Islet precursor cell (in vitro differentiated cells): ENCODE data around the gene FSIP1.
A peak's percentile ranks its signal among the peaks of the same experiment; 100 is the strongest.

Experiments used
- DNase-seq: peaks from one replicate; pipeline ENCODE4 v3.0.0-alpha.2; 2018

The FSIP1 gene

DNA sequence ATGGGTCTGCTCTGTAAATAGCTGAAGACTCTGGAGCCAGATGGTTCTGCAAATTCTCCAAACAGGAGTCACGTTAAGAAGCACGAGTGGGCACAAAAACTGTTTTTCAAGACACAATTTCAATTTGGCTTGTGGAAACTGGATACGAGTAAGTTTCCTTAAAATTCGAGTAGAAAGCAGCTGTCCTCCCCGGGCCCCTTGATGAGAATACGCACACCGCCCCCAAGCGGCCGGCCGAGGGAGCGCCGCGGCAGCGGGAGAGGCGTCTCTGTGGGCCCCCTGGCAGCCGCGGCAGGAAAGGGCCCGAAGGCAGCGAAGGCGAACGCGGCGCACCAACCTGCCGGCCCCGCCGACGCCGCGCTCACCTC is 202.5 kb downstream of the FSIP1 start:
- peak; percentile 97 for DNase-seq

DNA sequence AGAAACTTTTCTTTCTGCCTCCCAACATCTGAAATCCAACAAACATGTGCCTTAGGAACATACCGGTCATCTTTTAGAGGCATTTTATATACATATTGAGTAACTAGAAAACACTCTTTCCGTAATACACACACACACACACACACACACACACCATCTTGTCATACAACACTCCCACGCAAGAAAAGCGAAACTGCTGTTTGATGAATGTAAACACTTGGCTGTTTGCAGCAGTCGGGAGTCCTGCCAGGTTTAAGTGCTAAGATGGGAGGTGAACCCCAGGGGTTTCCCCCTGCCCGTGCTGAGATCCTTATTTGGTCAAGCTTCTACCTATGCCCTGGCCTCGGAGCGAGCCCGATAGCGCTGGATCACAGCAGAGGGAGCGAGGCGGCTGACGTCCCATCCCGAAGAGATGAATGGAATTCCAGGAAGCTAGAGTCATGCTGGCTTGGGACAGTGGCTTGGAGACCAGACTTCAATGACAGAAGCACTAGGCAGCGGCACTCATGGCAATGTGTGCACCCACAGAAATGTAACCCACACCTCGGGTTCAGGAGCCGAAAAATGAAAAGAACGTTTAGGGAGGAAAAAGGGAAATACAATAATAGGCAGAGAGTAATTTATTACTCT is 203.0 kb downstream of the FSIP1 start:
- DNase-seq = peak; percentile 95

DNA sequence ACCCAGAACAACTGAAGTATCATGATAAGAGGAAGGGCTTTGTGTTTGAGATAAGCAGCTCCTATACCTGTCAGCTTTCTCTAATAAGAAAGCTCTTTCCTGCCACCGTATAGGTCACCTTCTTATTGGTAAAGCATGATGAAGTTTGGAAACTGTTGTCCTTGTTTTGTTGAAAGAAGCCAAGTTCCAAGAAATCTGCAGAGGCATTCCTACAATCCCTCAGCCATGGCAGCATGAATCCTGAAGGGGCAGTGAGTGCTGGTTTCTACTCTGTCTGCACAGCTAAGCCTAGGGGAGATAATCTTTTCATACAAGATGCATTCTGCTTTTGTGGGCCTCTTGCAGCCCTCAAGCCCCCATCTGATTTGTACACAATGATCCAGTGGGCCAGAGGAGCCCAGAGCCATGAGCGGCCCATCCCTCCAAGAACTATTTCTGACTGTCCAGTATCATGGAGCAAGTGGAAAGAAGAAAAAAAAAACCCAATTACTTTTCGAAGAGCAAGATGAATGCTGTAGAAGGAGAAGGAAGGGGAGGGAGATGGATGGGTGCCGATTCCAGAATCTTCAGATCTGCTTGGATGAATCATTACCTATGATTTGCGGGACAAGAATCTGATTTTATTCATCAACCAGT is 203.7 kb downstream of the FSIP1 start:
- no peak for DNase-seq

DNA sequence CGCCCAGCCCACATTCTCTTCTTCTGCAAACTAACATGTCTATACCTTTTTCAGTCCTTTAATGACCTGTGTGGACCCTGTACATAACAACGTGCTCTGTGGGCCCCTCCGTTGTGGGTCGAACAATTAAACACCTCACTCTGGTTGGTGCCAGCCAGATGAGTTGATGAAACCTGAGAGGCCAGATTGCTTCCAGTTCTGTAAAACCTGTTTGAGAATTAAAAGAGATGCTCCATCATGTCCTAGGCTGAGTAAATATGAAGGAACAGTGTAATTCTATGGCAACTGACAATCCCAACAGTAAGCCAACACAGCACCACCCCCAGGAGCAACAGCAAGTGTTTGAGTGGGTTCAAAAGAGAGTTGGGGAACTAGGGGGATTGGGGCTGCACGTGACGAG is 207.5 kb downstream of the FSIP1 start:
- no peak for DNase-seq

DNA sequence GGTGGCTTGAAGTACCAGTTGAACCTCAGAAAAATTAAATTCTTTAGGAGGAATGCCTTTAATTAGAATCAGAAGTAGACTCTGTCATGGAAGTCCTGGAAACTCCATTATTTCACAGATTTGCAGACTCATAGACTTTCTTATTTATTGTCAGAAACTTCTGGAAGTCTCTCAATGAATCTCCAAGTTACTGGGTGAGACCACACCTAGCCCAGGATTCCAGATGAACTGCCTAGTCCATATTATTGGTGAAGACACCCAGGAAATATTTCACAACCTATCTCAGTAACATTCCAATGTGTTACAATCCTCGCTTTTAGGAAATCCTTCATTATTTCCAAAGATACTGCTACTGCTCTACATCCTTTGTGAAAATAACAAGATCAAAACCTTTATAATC is 208.2 kb downstream of the FSIP1 start:
- DNase-seq = no peak

DNA sequence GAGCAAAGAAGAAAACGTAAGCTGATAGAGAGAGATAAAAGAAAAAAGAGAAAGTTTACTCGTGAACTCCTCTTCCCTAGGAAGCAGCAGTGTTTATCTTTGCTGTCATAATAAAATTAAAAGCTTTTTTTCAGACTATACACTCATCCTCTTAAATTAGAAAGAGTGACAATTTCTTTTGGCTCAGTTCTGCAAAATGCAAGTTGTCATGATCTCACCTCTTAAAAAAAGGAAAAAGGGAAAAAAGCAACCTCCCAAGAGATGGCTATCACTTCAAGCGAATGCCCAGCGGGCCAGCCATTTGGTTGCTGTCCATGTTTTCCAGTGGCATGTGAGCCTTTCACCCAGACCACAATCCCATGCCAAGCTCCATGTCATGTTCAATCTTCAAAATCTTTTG is 208.8 kb downstream of the FSIP1 start:
- DNase-seq = no peak

DNA sequence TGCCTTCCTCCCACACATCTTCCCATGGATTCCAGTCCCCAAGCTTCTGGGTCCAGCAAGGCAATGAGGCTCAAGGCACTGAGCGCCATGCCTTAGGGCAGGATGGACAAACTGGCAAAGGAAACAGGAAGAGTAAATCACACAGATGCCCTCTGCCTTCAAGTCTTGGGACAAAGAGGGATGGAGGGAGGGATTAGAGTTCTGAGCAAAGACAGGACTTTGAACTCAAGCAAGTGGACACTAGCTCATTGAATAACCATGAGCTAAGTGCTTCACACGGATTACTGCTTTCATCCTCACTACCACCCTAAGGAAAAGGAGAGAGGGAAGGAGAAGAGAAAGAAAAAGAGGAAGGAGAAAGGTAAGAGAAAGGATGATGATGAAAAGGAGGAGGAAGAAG is 209.4 kb downstream of the FSIP1 start:
- no peak for DNase-seq

DNA sequence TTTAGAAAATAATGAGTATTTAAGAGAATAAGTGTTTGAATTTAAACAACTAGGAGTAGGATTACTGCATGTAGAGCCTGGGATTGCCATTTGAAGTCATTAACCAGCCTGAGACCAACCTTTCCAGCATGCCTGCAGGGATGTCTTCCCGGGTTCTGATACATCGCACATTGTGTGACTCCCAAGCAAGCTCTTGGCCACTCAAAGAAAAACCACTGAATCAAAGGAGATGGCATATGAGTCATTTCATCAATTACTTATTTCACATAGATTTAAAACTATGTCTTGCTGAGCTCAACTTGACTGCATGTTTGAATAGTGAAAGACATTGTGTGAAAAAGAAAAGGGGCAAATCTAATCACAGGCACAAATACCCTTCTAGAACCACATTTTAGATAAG is 216.8 kb downstream of the FSIP1 start:
- DNase-seq = no peak

DNA sequence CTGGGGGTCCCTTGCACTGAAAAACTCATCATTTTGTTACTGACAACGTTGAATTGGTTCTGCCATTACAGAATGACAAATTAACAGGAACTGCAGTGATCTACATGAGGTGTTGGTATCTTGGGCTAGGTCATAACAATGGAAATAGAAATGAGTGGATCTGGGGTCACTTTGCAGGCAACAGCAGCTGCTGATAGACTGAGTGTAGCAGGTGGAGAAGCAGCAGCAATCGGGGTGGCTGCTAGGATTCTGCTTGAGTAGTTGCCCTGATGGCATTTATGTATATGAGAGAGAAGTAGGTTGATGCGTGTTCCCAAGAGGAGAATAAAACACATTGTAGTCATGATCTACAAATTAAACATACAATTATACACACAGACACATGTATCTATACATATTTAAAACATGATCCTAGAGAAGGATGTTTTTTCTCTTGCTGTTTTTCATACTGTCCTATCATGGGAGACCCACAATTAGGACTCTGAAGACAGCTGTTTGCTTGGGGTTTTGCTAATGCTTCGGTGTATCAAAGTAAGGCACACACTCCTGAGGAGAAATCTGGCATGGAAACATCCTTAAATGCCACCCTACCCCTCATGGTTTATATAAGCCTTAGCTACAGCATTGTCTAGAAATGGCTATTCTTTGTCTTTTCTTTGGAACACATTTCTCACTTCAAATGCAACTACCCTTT is 217.5 kb downstream of the FSIP1 start:
- DNase-seq = no peak

DNA sequence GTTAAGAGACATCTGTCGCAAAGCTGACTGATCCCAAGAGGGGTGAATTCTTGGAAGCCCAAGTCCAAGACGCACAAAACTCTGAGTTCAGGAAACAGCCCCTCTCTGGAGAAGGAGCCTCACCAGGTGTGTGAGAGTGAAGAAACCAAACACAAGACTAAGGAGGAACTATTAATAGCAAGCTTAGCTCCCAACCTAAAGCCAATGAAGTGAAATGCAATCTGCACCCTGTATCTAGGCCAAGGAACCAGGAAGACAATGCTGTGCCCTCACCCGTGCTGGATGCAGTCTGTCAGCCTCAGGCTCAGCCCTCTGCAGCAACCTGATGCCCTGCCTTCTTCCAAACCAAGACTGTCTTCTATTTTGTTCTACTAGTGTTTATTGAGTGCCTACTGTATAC is 224.2 kb downstream of the FSIP1 start:
- DNase-seq = no peak

DNA sequence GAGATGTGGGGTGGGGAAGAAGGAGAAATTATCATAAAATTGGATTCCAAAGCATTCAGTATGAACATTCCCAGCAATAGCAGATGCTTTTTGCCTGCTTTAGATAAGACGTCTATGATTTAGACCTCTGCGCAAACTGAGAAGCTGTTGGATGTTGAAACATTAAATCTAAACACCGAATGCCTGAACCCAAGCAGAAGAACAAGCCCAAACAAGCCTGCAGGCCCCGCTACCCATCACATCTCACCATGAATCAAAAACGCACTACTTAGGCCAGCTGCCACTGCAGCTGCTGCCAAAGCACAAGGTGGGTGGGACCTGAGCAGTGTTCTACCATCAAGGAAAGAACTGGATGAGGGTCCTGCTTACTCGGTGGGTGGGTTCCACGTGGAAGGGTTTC is 226.2 kb downstream of the FSIP1 start:
- no peak for DNase-seq

DNA sequence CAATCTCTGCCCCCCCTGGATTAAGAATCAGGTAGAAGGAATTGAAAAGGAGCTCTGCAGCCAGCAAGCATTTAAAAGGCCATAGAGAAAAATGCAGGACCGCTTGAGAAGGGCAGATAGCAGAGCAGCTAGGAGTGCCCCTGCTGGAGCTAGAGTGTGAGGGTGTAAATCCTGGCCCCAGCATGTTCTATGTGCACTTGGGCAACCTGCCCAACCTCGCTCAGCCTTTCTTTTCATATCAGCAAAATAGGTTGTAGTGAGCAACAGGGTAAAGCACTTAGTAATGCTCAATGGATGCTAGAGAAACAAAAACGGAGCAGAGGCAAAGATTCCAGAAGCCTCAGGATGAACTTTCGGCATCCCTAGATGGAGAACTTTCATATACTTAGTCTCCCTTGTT is 226.8 kb downstream of the FSIP1 start:
- DNase-seq = no peak

DNA sequence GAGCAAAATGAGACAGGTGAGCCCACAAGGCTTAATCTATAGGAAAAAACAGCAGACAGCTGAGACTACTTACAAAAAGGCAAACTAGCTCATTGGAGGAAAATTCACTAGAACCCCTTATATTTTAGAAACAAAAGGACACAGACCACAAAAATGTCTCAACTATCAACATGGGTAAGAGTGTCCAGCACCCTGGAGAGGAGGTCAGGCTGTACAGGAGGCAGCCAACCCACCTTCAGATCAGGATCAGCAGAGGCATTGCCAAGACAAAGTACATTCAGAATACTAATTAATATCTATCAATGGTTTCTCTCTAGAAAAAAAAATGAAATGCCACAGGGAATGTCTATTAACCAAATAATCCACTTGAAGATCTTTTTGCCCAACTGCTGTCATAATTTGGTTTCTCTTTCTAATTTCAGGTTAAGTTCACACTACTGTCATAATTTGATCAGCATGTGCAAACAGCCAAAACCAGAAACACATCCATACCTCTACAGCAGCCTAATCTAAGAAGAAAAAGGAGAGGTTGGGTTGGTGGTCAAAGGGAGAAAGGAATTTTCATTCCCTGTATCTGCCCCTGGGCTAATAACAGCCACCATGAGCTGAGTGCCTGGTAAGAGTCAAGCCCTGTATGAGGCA is 227.8 kb downstream of the FSIP1 start:
- DNase-seq = no peak

DNA sequence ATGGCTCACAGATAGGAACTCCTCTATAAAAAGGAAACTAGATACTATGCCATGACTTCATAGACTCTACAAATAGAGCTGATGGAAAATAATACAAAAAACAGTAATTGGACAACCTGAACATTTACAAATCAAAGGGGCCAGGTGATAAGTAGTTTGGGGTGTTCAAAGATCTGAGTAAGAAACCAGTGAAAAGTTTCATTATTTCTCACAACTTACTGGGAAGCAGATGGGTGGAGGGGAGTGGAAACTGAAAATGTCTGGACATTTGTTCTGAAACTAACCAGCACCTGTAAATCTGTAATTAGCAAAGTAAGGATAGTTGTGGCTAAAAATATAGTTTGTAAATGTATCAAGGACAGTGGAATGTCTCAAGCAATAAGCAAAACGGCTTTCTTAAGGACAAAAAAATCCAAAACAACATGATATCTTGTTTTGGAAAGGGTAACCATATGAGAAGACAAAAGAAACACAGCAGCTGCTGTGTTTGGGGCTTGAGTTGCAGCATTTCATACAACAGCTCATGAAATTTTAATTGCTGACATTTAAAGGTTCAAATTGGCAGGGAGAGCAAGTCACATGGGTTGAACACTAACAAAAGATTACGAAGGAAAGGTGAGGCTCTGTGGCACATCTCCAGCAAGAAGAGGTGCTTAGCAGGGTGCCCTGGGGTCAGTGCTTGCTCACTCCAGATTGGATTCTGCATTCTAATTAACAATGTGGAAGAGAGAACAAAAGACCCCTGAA is 228.5 kb downstream of the FSIP1 start:
- no peak for DNase-seq

DNA sequence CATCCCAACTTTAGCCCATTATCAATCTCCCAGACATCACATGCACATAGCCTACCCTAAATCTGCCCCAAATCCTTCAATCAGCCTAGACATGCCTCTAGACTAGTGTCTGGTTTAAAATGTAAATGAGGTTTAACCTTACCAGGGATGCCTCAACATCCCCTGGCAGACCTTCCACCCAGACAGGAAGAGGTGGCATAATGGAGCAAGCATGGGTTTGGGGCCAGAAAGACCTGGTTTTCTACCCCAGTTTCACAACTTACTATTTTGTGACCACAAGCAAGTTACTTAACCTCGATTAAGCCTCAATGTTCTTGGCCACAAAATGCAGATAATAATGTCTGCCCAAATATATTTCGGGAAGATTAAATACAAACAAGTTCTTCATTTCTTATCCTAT is 230.1 kb downstream of the FSIP1 start:
- no peak for DNase-seq

DNA sequence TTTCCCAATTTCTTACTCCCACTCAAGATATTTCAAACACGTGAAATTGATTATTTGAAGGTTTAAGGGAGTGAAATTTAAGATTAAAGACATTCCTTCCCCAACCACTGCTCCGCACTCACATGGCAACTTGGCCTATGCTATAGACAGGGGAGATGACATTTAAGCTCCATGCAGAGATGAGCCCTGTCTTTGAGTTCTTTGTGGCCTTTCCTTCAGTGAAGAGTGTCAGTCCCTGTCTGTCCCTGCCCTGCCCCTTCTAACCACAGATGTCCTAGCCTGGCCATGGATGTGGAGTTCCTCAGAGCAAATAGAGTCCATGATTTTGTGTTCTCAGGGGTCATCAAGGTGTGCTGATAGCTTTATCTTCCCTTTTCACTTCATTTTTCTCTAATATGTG is 231.2 kb downstream of the FSIP1 start:
- DNase-seq = no peak
